Endothelial cell of umbilical vein (primary cell): ENCODE results near the gene VSTM4. TPM values are rescaled to one million over a fixed set of nuclear protein-coding genes. Genes with fewer than 3 reads are reported as not detected.

Experiments used
- BruUV-seq: library from RNA; stranded (reverse); fragments of 400-500 nt; replicated peaks from 2 replicates; lab custom pipeline; 2021; lab: Mats Ljungman, UMichigan
- CTCF ChIA-PET: fragments of 300-600, 350-600 bp; sonication (Branson Sonifier 250); formaldehyde crosslinking; loops from one replicate; lab custom pipeline; 2021; ENCODE audit warnings: antibody characterized with exemption, inconsistent platforms; lab: Charles Lee
- POLR2A ChIA-PET: fragments of 300-600, 350-600 bp; sonication (Branson Sonifier 250); formaldehyde crosslinking; loops from one replicate; lab custom pipeline; 2021; ENCODE audit warnings: antibody characterized with exemption, inconsistent platforms; lab: Charles Lee
- DNase-seq: peaks from one replicate; pipeline ENCODE4 v3.0.0-alpha.2; 2011; ENCODE audit warnings: low read depth, low spot score
- FAIRE-seq: peaks from 2 replicates; lab custom pipeline; 2011; peaks lifted over from hg19 to GRCh38; lab: Jason Lieb, UNC
- H2AFZ ChIP-seq: 2 replicates; pipeline ENCODE4 v1.6.0; 2012; ENCODE audit warnings: low read depth, low read length, control low read depth, inconsistent platforms
- H3K27ac ChIP-seq: 2 replicates; pipeline ENCODE4 v1.5.1; 2011; ENCODE audit warnings: low read depth, mild to moderate bottlenecking, control low read depth, low read length, moderate library complexity; ENCODE audit not compliant: insufficient read depth
- H3K27me3 ChIP-seq, 2 experiments: 2 replicates each; pipeline versions ENCODE4 v1.6.0 to v1.6.1; 2011; ENCODE audit warnings: low read length in 2 of 2, mixed read lengths in 1 of 2; ENCODE audit not compliant: control insufficient read depth in 2 of 2, insufficient read depth in 2 of 2
- H3K36me3 ChIP-seq, 2 experiments: 2 replicates in 1 of 2; 3 replicates in 1 of 2; pipeline ENCODE4 v1.5.1; 2011; ENCODE audit warnings: low read length in 2 of 2, mild to moderate bottlenecking in 1 of 2, moderate library complexity in 1 of 2; ENCODE audit not compliant: control insufficient read depth in 2 of 2, insufficient read depth in 2 of 2; ENCODE audit errors: extremely low read depth in 1 of 2
- H3K4me1 ChIP-seq: 3 replicates; pipeline ENCODE4 v1.5.1; 2011; ENCODE audit warnings: mild to moderate bottlenecking, low read length; ENCODE audit not compliant: control insufficient read depth, insufficient read depth; ENCODE audit errors: extremely low read depth
- H3K4me2 ChIP-seq: 2 replicates; pipeline ENCODE4 v1.6.1; 2011; ENCODE audit warnings: low read length, control low read depth, mixed read lengths; ENCODE audit not compliant: insufficient read depth
- H3K4me3 ChIP-seq, 3 experiments: fragments of 200-600 bp in 1 of 3; sonication (generic), shearing (Covaris generic) in 1 of 3; replicated peaks in 1 of 3; 2 replicates each; pipeline ENCODE4 v1.5.1; 2011 to 2016; ENCODE audit warnings: control low read depth in 3 of 3, low read length in 3 of 3, mild to moderate bottlenecking in 2 of 3, inconsistent platforms in 1 of 3, low read depth in 1 of 3, moderate library complexity in 1 of 3; ENCODE audit not compliant: insufficient read depth in 1 of 3
- H3K79me2 ChIP-seq: 2 replicates; pipeline ENCODE4 v1.6.0; 2012; ENCODE audit warnings: low read length, inconsistent platforms; ENCODE audit not compliant: control insufficient read depth, insufficient read depth
- H3K9ac ChIP-seq: replicated peaks from 2 replicates; pipeline ENCODE3; 2011; ENCODE audit warnings: low read length, control low read depth; ENCODE audit not compliant: insufficient read depth; ENCODE audit errors: extremely low read depth
- H3K9me1 ChIP-seq: replicated peaks from 3 replicates; pipeline ENCODE4 v1.6.0; 2011; ENCODE audit warnings: mild to moderate bottlenecking, low read length; ENCODE audit not compliant: control insufficient read depth, insufficient read depth; ENCODE audit errors: extremely low read depth
- H3K9me3 ChIP-seq: replicated peaks from 2 replicates; pipeline ENCODE4 v1.5.1; 2012; ENCODE audit warnings: low read length, inconsistent platforms; ENCODE audit not compliant: control insufficient read depth, insufficient read depth
- H4K20me1 ChIP-seq: replicated peaks from 2 replicates; pipeline ENCODE3; 2011; ENCODE audit warnings: mild to moderate bottlenecking, low read length; ENCODE audit not compliant: control insufficient read depth, insufficient read depth; ENCODE audit errors: extremely low read depth
- EZH2 ChIP-seq: IDR thresholded peaks from 2 replicates; pipeline ENCODE4 v1.6.1; 2012; ENCODE audit warnings: borderline replicate concordance, low read depth, mild to moderate bottlenecking, moderate library complexity, low read length, inconsistent platforms; ENCODE audit not compliant: severe bottlenecking
- FOS ChIP-seq: IDR thresholded peaks from 2 replicates; pipeline ENCODE4 v1.6.1; 2011; ENCODE audit warnings: mild to moderate bottlenecking, low read length, moderate library complexity, borderline replicate concordance; ENCODE audit not compliant: insufficient read depth
- GATA2 ChIP-seq: IDR thresholded peaks from 2 replicates; pipeline ENCODE4 v1.7.0; 2011; ENCODE audit warnings: low read depth, mild to moderate bottlenecking, moderate library complexity, mixed read lengths, low read length; ENCODE audit not compliant: insufficient read length, insufficient read depth
- JUN ChIP-seq: IDR thresholded peaks from 2 replicates; pipeline ENCODE4 v1.6.1; 2011; ENCODE audit warnings: borderline replicate concordance, low read depth; ENCODE audit not compliant: insufficient read length, insufficient read depth
- MAX ChIP-seq: IDR thresholded peaks from 2 replicates; pipeline ENCODE4 v1.6.1; 2011; ENCODE audit not compliant: insufficient read depth, insufficient read length
- MYC ChIP-seq: IDR thresholded peaks from one replicate; pipeline ENCODE4 v1.6.1; 2011; ENCODE audit warnings: mild to moderate bottlenecking, low read depth, low read length
- POLR2A ChIP-seq: IDR thresholded peaks from 2 replicates; pipeline ENCODE4 v1.6.1; 2012; ENCODE audit warnings: low read depth, mild to moderate bottlenecking, control low read depth, low read length
- POLR2AphosphoS5 ChIP-seq: IDR thresholded peaks from 2 replicates; pipeline ENCODE4 v1.6.1; 2012; ENCODE audit warnings: low read depth, mild to moderate bottlenecking, control low read depth, low read length, moderate library complexity; ENCODE audit not compliant: insufficient read depth
- dilution Hi-C: fragments of 300-500 bp; cut with MboI; formaldehyde crosslinking; loops from one replicate; pipeline ENCODE4 v1.15.0; 2019; ENCODE audit warnings: low sequenced_read_pairs; ENCODE audit not compliant: extremely low pct_ligation_motif_present
- intact Hi-C: fragments of 100-400 bp; cut with micrococcal nuclease; formaldehyde crosslinking; loops from one replicate; pipeline ENCODE4 v1.10.0; 2022
- polyA plus RNA-seq, 4 experiments: library from polyadenylated mRNA; depleted of rRNA in 3 of 4; stranded (reverse) in 3 of 4; unstranded in 1 of 4; fragments of >200 nt; gene quantifications; 2 replicates each; pipeline versions ENCODE4 v1.2.1 to v1.2.3, GENCODE V29; 2011 to 2012; ENCODE audit warnings: missing spikeins in 1 of 4
- total RNA-seq: library from RNA; stranded (reverse); gene quantifications from 2 replicates; pipeline ENCODE4 v1.2.3, GENCODE V29; 2021
- TF ChIP-seq, protein P1 (sequence below), 2 donors: IDR thresholded peaks; 1 replicate in 1 of 2; 2 replicates in 1 of 2; pipeline ENCODE4 v1.5.1; 2011; ENCODE audit warnings: low read length in 2 of 2, mild to moderate bottlenecking in 2 of 2, moderate library complexity in 2 of 2, control low read depth in 1 of 2, inconsistent platforms in 1 of 2, low read depth in 1 of 2; ENCODE audit not compliant: insufficient read depth in 1 of 2; ENCODE audit errors: extremely low read depth in 1 of 2

The VSTM4 gene
- total and polyA plus RNA-seq, 2 donors (not counting 3 experiments of a cell fraction or from before 2014, with no cell fraction given): 0.07 TPM

DNA sequence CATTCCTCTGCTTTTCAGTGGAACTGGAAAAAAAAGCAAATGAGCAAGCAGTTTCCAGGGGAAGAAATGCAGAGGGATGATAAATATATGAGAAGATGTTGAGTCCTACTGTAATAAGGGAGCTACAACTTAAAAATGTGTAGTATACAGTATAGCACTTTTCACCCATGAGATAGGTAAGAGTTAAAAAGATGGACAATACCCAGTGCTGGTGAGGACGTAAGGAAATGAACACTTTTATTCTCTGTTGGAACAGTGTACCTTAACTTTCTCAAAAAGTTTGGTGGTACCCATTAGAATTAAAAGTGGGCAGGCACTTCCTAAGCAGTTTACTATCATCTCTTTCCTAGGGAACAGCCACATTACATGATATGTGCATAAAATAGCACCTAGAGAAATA, 21.2 kb upstream of the VSTM4 start:
- Histone ChIP-seq H3K79me2 (no peaks in the 10 kb centered on the region), H3K4me1 (no peaks in the 10 kb centered on the region), H3K27ac (no peak overlapping the region), H3K4me2 (no peak overlapping the region), H2AFZ (no peak overlapping the region), H3K9ac (no peak overlapping the region), H3K27me3 (peaks cover 0 to 8% of the 10 kb centered on the region in 2 experiments), H3K9me3 (no peaks in the 10 kb centered on the region), H4K20me1 (no peaks in the 10 kb centered on the region), H3K4me3 (no peak overlapping the region), H3K9me1 (no peaks in the 10 kb centered on the region), H3K36me3 (no peaks in the 10 kb centered on the region)
- dilution Hi-C loops: no loop called here
- no peak for DNase-seq
- no peak for FAIRE-seq
- TF ChIP-seq GATA2: no peak
- CTCF ChIA-PET: no interaction called here
- POLR2A ChIA-PET: no interaction called here
- BruUV-seq: no TSS peak
- intact Hi-C loops: no loop called here

DNA sequence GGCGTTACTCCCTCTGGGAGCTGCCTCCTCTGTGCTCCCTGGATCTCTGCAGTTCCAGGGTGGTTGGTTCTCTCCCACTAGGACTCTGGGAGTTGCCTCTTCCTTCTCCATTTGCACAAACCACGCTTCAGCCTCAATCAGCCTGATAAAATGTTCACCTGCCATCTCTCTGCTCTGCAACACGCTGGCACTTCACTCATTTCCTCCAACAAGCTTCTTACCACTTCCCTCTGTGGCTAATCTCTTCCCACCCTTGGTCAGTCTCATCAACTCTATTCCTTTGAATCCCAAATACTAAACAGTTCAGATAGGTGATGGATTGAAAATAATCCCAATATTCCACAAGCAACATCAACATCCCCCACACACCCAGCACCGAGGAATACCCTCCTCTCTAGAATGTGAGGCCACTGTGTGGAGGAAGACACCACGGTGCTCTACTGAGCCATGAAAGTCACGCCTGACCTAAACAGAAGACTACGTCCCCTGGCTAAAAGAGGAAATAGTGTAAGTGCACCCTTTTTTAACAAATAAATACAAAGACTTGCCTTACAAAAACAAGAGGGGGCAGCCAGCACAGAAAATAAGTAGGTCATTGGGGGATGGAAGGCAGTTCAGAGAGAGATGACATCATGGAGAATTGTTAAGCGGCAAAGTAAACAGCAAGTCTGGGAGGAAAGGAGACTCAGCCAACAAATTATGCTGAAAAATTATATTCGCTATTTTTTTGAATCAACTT, 20.4 kb upstream of the VSTM4 start:
- H3K9ac ChIP-seq: no peak overlapping the region
- intact Hi-C loops: no loop called here
- no peak overlapping the region for H3K4me3 ChIP-seq
- DNase-seq (peak; percentile 13), FAIRE-seq (no peak)
- H4K20me1 ChIP-seq: no peaks in the 10 kb centered on the region
- H3K27me3 ChIP-seq: peaks cover 0 to 8% of the 10 kb centered on the region in 2 experiments
- H3K27ac ChIP-seq: no peak overlapping the region
- H3K79me2 ChIP-seq: no peaks in the 10 kb centered on the region
- no peaks in the 10 kb centered on the region for H3K4me1 ChIP-seq
- ChIA-PET POLR2A (no interaction called here), CTCF (no interaction called here)
- TF ChIP-seq, protein P1, sequence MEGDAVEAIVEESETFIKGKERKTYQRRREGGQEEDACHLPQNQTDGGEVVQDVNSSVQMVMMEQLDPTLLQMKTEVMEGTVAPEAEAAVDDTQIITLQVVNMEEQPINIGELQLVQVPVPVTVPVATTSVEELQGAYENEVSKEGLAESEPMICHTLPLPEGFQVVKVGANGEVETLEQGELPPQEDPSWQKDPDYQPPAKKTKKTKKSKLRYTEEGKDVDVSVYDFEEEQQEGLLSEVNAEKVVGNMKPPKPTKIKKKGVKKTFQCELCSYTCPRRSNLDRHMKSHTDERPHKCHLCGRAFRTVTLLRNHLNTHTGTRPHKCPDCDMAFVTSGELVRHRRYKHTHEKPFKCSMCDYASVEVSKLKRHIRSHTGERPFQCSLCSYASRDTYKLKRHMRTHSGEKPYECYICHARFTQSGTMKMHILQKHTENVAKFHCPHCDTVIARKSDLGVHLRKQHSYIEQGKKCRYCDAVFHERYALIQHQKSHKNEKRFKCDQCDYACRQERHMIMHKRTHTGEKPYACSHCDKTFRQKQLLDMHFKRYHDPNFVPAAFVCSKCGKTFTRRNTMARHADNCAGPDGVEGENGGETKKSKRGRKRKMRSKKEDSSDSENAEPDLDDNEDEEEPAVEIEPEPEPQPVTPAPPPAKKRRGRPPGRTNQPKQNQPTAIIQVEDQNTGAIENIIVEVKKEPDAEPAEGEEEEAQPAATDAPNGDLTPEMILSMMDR (IDR thresholded peaks at IDR 0.05; ENCODE audit: extremely low read depth in 1 of 2, insufficient read depth in 1 of 2, low read depth in 1 of 2, low read length in 2 of 2): no peak
- TF ChIP-seq JUN: no peak
- TF ChIP-seq POLR2A: no peak
- TF ChIP-seq MAX: no peak
- TF ChIP-seq GATA2: no peak
- TF ChIP-seq FOS: no peak
- no peak for TF ChIP-seq POLR2AphosphoS5
- no peak for TF ChIP-seq MYC
- TF ChIP-seq EZH2: no peak
- no TSS peak for BruUV-seq
- H3K9me1 ChIP-seq: no peaks in the 10 kb centered on the region
- H2AFZ ChIP-seq: no peak overlapping the region
- H3K36me3 ChIP-seq: no peaks in the 10 kb centered on the region
- no peaks in the 10 kb centered on the region for H3K9me3 ChIP-seq
- H3K4me2 ChIP-seq: no peak overlapping the region
- dilution Hi-C loops: no loop called here
